ENCODE data around the gene HADHB.

DNA sequence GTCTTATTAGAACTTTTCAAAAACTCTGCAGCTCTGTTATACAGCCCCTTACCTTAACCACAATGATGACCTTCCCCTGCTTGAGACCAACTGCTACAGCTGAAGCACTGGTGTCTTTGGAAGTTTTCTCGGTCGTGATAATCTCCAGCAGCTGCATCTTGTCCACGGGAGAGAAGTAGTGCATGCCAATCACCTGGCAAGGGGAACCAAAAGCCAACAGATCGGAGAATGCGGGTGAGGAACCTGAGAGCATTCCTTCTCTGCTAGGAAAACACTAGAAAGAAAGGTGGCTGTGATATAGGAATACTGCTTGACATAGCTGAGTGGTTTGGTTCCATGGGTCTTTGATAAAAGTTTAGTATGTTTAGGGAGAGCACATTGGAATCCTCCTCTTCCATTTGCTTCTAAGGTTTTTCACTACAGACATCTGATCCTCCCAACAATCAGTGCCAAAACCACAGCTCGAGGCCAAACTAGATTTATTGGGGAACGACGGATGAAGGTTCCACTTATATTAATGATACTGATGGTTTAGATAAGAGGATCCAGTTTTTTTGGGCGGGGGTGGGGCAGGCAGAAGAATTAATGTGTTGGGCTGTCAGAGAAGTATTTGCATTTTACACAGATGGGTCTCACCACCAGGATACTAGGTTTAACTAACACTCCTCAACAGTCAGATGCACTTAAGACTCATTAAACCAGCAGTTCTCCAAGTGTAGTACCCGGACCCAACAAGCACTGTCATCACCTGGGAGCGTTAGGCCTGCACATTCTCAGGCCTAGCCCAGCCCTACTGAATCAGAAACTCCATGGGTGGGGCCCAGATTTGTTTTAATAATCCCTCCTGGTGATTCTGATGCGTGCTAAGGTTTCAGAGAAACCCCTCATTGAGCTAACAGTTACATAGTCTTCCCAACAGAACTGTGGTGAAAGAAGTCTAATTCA is 49.4 kb upstream of the HADHB start:
- TF ChIP-seq, protein P1, sequence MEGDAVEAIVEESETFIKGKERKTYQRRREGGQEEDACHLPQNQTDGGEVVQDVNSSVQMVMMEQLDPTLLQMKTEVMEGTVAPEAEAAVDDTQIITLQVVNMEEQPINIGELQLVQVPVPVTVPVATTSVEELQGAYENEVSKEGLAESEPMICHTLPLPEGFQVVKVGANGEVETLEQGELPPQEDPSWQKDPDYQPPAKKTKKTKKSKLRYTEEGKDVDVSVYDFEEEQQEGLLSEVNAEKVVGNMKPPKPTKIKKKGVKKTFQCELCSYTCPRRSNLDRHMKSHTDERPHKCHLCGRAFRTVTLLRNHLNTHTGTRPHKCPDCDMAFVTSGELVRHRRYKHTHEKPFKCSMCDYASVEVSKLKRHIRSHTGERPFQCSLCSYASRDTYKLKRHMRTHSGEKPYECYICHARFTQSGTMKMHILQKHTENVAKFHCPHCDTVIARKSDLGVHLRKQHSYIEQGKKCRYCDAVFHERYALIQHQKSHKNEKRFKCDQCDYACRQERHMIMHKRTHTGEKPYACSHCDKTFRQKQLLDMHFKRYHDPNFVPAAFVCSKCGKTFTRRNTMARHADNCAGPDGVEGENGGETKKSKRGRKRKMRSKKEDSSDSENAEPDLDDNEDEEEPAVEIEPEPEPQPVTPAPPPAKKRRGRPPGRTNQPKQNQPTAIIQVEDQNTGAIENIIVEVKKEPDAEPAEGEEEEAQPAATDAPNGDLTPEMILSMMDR (IDR thresholded peaks at IDR 0.05; ENCODE audit: poor library complexity) = no peak
- no peak for TF ChIP-seq EZH2 (IDR thresholded peaks at IDR 0.05; ENCODE audit: borderline replicate concordance)
- TF ChIP-seq EZH2phosphoT487 (IDR thresholded peaks at IDR 0.05; ENCODE audit: low read depth, severe bottlenecking, unreplicated experiment) = no peak
